IMR-90 (cell line): Measurements from ENCODE around the gene PCYT1B. TPM values are rescaled to one million over a fixed set of nuclear protein-coding genes. Genes with fewer than 3 reads are reported as not detected.

Experiments
- ATAC-seq: fragments of 200-7000 bp; cut with Tn5 transposase; 2 replicates; pipeline ENCODE4 v1.9.1; 2020; ENCODE audit warnings: low read depth, mild to moderate bottlenecking, moderate library complexity
- BruUV-seq: library from RNA; stranded (reverse); fragments of 400-500 nt; replicated peaks from 2 replicates; lab custom pipeline; 2021; lab: Mats Ljungman, UMichigan
- CTCF ChIA-PET: fragments of 300-600 bp; formaldehyde crosslinking; extraction: SDS; loops from one replicate; lab custom pipeline; 2021; ENCODE audit warnings: antibody characterized with exemption; lab: Yijun Ruan, JAX
- POLR2A ChIA-PET: fragments of 300-600 bp; sonication (Branson Sonifier 250); formaldehyde crosslinking; loops from one replicate; lab custom pipeline; 2022; ENCODE audit warnings: antibody characterized with exemption; ENCODE audit not compliant: unreplicated experiment; lab: Charles Lee
- DNase-seq: peaks from one replicate; pipeline ENCODE4 v3.0.0; 2013
- H2AFZ ChIP-seq: replicated peaks from 2 replicates; pipeline ENCODE3; 2013; ENCODE audit warnings: low read length, mild to moderate bottlenecking; ENCODE audit not compliant: poor library complexity
- H2AK5ac ChIP-seq: 2 replicates; pipeline ENCODE4 v1.6.1; 2013; ENCODE audit warnings: low read depth, low read length, inconsistent platforms
- H2AK9ac ChIP-seq: replicated peaks from 2 replicates; pipeline ENCODE3; 2013; ENCODE audit warnings: mild to moderate bottlenecking, low read depth, low read length, moderate library complexity; ENCODE audit not compliant: poor library complexity
- H2BK120ac ChIP-seq: 2 replicates; pipeline ENCODE4 v1.6.1; 2013; ENCODE audit warnings: low read depth, low read length, inconsistent platforms
- H2BK15ac ChIP-seq: 3 replicates; pipeline ENCODE4 v1.6.1; 2013; ENCODE audit warnings: low read depth, low read length, inconsistent platforms
- H2BK20ac ChIP-seq: 2 replicates; pipeline ENCODE4 v1.6.1; 2013; ENCODE audit warnings: low read depth, mild to moderate bottlenecking, inconsistent platforms, low read length, moderate library complexity
- H2BK5ac ChIP-seq: 2 replicates; pipeline ENCODE4 v1.6.1; 2013; ENCODE audit warnings: mild to moderate bottlenecking, low read depth, low read length, inconsistent platforms; ENCODE audit not compliant: poor library complexity, severe bottlenecking
- H3K14ac ChIP-seq: replicated peaks from 2 replicates; pipeline ENCODE4 v1.6.1; 2013; ENCODE audit warnings: low read depth, low read length, inconsistent platforms
- H3K18ac ChIP-seq: 2 replicates; pipeline ENCODE4 v1.6.1; 2013; ENCODE audit warnings: low read depth, low read length, control low read depth
- H3K23ac ChIP-seq: 2 replicates; pipeline ENCODE4 v1.6.1; 2013; ENCODE audit warnings: low read depth, low read length, inconsistent platforms
- H3K27ac ChIP-seq: 2 replicates; pipeline ENCODE4 v1.5.1; 2013; ENCODE audit warnings: mild to moderate bottlenecking, control low read depth, low read length; ENCODE audit not compliant: insufficient read depth
- H3K27me3 ChIP-seq: 2 replicates; pipeline ENCODE4 v1.6.1; 2013; ENCODE audit warnings: low read length; ENCODE audit not compliant: control insufficient read depth, insufficient read depth
- H3K36me3 ChIP-seq: 2 replicates; pipeline ENCODE4 v1.6.1; 2013; ENCODE audit warnings: low read length, mixed read lengths; ENCODE audit not compliant: control insufficient read depth, insufficient read depth
- H3K4ac ChIP-seq: 2 replicates; pipeline ENCODE4 v1.6.1; 2013; ENCODE audit warnings: low read depth, low read length, inconsistent platforms
- H3K4me1 ChIP-seq: 2 replicates; pipeline ENCODE4 v1.6.1; 2013; ENCODE audit warnings: low read length, mixed read lengths; ENCODE audit not compliant: control insufficient read depth, insufficient read depth
- H3K4me2 ChIP-seq: 2 replicates; pipeline ENCODE4 v1.6.1; 2013; ENCODE audit warnings: low read depth, mild to moderate bottlenecking, control low read depth, low read length, moderate library complexity
- H3K4me3 ChIP-seq: 2 replicates; pipeline ENCODE4 v1.5.1; 2013; ENCODE audit warnings: low read depth, mild to moderate bottlenecking, control low read depth, low read length, moderate library complexity; ENCODE audit not compliant: insufficient read depth
- H3K56ac ChIP-seq: 2 replicates; pipeline ENCODE4 v1.6.1; 2013; ENCODE audit warnings: low read length, inconsistent platforms; ENCODE audit not compliant: insufficient read depth; ENCODE audit errors: extremely low read depth
- H3K79me1 ChIP-seq, 2 experiments: 2 replicates each; pipeline ENCODE4 v1.6.1; 2013; ENCODE audit warnings: low read length in 2 of 2, inconsistent platforms in 1 of 2, low read depth in 1 of 2
- H3K9ac ChIP-seq: 2 replicates; pipeline ENCODE4 v1.6.1; 2013; ENCODE audit warnings: low read depth, low read length, control low read depth
- H3K9me1 ChIP-seq: 2 replicates; pipeline ENCODE4 v1.6.1; 2013; ENCODE audit warnings: low read length, inconsistent platforms; ENCODE audit not compliant: insufficient read depth
- H3K9me3 ChIP-seq: 2 replicates; pipeline ENCODE4 v1.6.1; 2013; ENCODE audit warnings: low read length; ENCODE audit not compliant: control insufficient read depth, insufficient read depth
- H4K20me1 ChIP-seq: 2 replicates; pipeline ENCODE4 v1.6.1; 2013; ENCODE audit warnings: low read length, inconsistent platforms; ENCODE audit not compliant: insufficient read depth
- H4K5ac ChIP-seq: 2 replicates; pipeline ENCODE4 v1.6.1; 2013; ENCODE audit warnings: mild to moderate bottlenecking, low read depth, low read length, control low read depth
- H4K8ac ChIP-seq, 2 experiments: 2 replicates each; pipeline ENCODE4 v1.6.1; 2013; ENCODE audit warnings: low read depth in 2 of 2, low read length in 2 of 2, control low read depth in 1 of 2, inconsistent platforms in 1 of 2
- H4K91ac ChIP-seq: 2 replicates; pipeline ENCODE4 v1.6.1; 2013; ENCODE audit warnings: low read depth, low read length, inconsistent platforms; ENCODE audit not compliant: insufficient read depth
- BHLHE40 ChIP-seq: fragments of 150-350 bp; IDR thresholded peaks from 2 replicates; pipeline ENCODE4 v1.6.1; 2016; ENCODE audit warnings: mild to moderate bottlenecking, low read depth, low read length
- CEBPB ChIP-seq: IDR thresholded peaks from 2 replicates; pipeline ENCODE4 v1.6.1; 2012; ENCODE audit warnings: low read depth, low read length, improper control_type of control experiment
- CHD1 ChIP-seq: IDR thresholded peaks from 2 replicates; pipeline ENCODE4 v1.6.1; 2012; ENCODE audit warnings: low read depth, low read length, improper control_type of control experiment
- CTCF ChIP-seq: conservative IDR thresholded peaks from 2 replicates; pipeline ENCODE4 v1.5.1; 2012; ENCODE audit warnings: mild to moderate bottlenecking, low read depth, low read length, improper control_type of control experiment
- ELK1 ChIP-seq: fragments of 150-350 bp; IDR thresholded peaks from 2 replicates; pipeline ENCODE4 v1.6.1; 2016; ENCODE audit warnings: low read depth, mild to moderate bottlenecking, low read length, moderate library complexity, borderline replicate concordance
- FOS ChIP-seq: fragments of 150-350 bp; IDR thresholded peaks from 2 replicates; pipeline ENCODE4 v1.6.1; 2016; ENCODE audit warnings: low read depth, low read length
- MAFK ChIP-seq: IDR thresholded peaks from 2 replicates; pipeline ENCODE4 v1.6.1; 2012; ENCODE audit warnings: low read depth, low read length, improper control_type of control experiment
- POLR2A ChIP-seq: IDR thresholded peaks from 2 replicates; pipeline ENCODE4 v1.6.1; 2012; ENCODE audit warnings: mild to moderate bottlenecking, low read depth, low read length
- RCOR1 ChIP-seq: IDR thresholded peaks from 2 replicates; pipeline ENCODE4 v1.6.1; 2012; ENCODE audit warnings: mild to moderate bottlenecking, low read length, improper control_type of control experiment; ENCODE audit not compliant: insufficient replicate concordance
- RFX5 ChIP-seq: IDR thresholded peaks from 2 replicates; pipeline ENCODE4 v1.8.0; 2012; ENCODE audit warnings: low read depth, mild to moderate bottlenecking, low read length, moderate library complexity
- SMC3 ChIP-seq: fragments of 150-350 bp; IDR thresholded peaks from 2 replicates; pipeline ENCODE4 v1.6.1; 2016; ENCODE audit warnings: low read depth, mild to moderate bottlenecking, antibody characterized with exemption, low read length, moderate library complexity
- WGBS, 2 experiments: methylation state at CpG; one replicate each; pipeline versions ENCODE4 v1.1.5 to v1.1.7; 2013; ENCODE audit warnings: missing lambda C conversion rate in 2 of 2; ENCODE audit not compliant: insufficient read length in 1 of 2; ENCODE audit errors: extremely low coverage in 2 of 2; 5-methylcytosine and 5-hydroxymethylcytosine counted together
- dilution Hi-C: fragments of 300-500 bp; cut with HindIII; formaldehyde crosslinking; loops from one replicate; pipeline ENCODE4 v1.14.3; 2018; ENCODE audit warnings: low sequenced_read_pairs; ENCODE audit not compliant: unreplicated experiment
- in situ Hi-C: fragments of 300-500 bp; cut with MboI; formaldehyde crosslinking; loops from 3 replicates; pipeline ENCODE4 v1.14.3; 2019; ENCODE audit warnings: low sequenced_read_pairs, inconsistent platforms, mixed read lengths
- intact Hi-C: fragments of 100-400 bp; cut with micrococcal nuclease; formaldehyde crosslinking; loops from 2 replicates; pipeline ENCODE4 v1.10.0; 2022
- polyA plus RNA-seq, 3 experiments: library from polyadenylated mRNA; depleted of rRNA; stranded (reverse); fragments of >200 nt; gene quantifications; 2 replicates each; pipeline ENCODE4 v1.2.3, GENCODE V29; 2012; ENCODE audit warnings: low replicate concordance in 1 of 3
- total RNA-seq: library from RNA; depleted of rRNA; stranded (reverse); fragments of >200 nt; gene quantifications from 2 replicates; pipeline ENCODE4 v1.2.3, GENCODE V29; 2012

Gene PCYT1B
- total and polyA plus RNA-seq, 2 of the 4 experiments (the other 2 are of a cell fraction): under 0.01 to 0.09 TPM

GRCh38 chrX:24607616-24608015, 39.5 kb downstream of the PCYT1B start:
- CTCF ChIA-PET: no interaction called here

More at GRCh38 chrX:24607616-24608015, 39.5 kb downstream of the PCYT1B start:
- dilution Hi-C loops (no loop called here), in situ Hi-C loops (no loop called here), intact Hi-C loops (no loop called here)
- H3K9ac ChIP-seq: no peak overlapping the region
- H4K5ac ChIP-seq: no peak overlapping the region
- H2BK120ac ChIP-seq: no peak overlapping the region
- no peak overlapping the region for H4K8ac ChIP-seq
- H4K91ac ChIP-seq: no peak overlapping the region
- no peak overlapping the region for H3K4me2 ChIP-seq
- no peak overlapping the region for H3K56ac ChIP-seq
- POLR2A ChIA-PET: no interaction called here
- no peak overlapping the region for H2BK20ac ChIP-seq
- no peaks in the 10 kb centered on the region for H4K20me1 ChIP-seq
- no CpG with 5 or more reads among the region's 4 CpGs for WGBS, 2 experiments
- H3K9me1 ChIP-seq: no peaks in the 10 kb centered on the region
- H2AK9ac ChIP-seq: no peak overlapping the region
- no peak for ATAC-seq
- no peak overlapping the region for H3K27ac ChIP-seq
- no peak for DNase-seq
- H2AK5ac ChIP-seq: no peak overlapping the region
- H2AFZ ChIP-seq: no peak overlapping the region
- TF ChIP-seq BHLHE40 (no peak), CEBPB (no peak), FOS (no peak), SMC3 (no peak), RFX5 (no peak), CHD1 (no peak), MAFK (no peak), ELK1 (no peak), RCOR1 (no peak), POLR2A (no peak), CTCF (no peak)
- no TSS peak for BruUV-seq
- peaks cover 3% of the 10 kb centered on the region for H3K27me3 ChIP-seq
- no peaks in the 10 kb centered on the region for H3K79me1 ChIP-seq
- H2BK5ac ChIP-seq: no peak overlapping the region
- no peak overlapping the region for H3K18ac ChIP-seq
- H3K36me3 ChIP-seq: no peaks in the 10 kb centered on the region
- H2BK15ac ChIP-seq: no peak overlapping the region
- no peaks in the 10 kb centered on the region for H3K4me1 ChIP-seq
- H3K9me3 ChIP-seq: no peaks in the 10 kb centered on the region
- no peak overlapping the region for H3K4me3 ChIP-seq
- H3K14ac ChIP-seq: no peak overlapping the region
- H3K23ac ChIP-seq: no peak overlapping the region
- H3K4ac ChIP-seq: no peak overlapping the region
